HepG2 (cell line): Measurements from ENCODE around the gene DOK1. TPM values are rescaled to one million over a fixed set of nuclear protein-coding genes. Genes with fewer than 3 reads are reported as not detected.

Experiments
- ERF ChIP-seq: IDR thresholded peaks from 2 replicates; pipeline ENCODE4 v1.6.1; 2018; ENCODE audit warnings: missing biosample characterization, missing genetic modification reagents
- KAT8 ChIP-seq: IDR thresholded peaks from 2 replicates; pipeline ENCODE4 v1.6.1; 2016; ENCODE audit warnings: missing genetic modification reagents, missing compliant biosample characterization
- MAFG ChIP-seq: sonication (generic); formaldehyde crosslinking; IDR thresholded peaks from 2 replicates; pipeline ENCODE4 v1.5.1; 2020; ENCODE audit warnings: mild to moderate bottlenecking, missing genetic modification reagents
- MED13 ChIP-seq: sonication (generic); formaldehyde crosslinking; IDR thresholded peaks from 2 replicates; pipeline ENCODE4 v1.5.0; 2020; ENCODE audit warnings: missing genetic modification reagents
- TAF15 ChIP-seq: fragments of 200-400 bp; formaldehyde crosslinking; IDR thresholded peaks from one replicate; pipeline ENCODE4 v1.6.1; 2018; ENCODE audit warnings: mild to moderate bottlenecking, low read depth, low read length; ENCODE audit not compliant: poor library complexity, severe bottlenecking
- WIZ ChIP-seq: sonication (generic); formaldehyde crosslinking; IDR thresholded peaks from 2 replicates; pipeline ENCODE4 v1.5.1; 2020; ENCODE audit warnings: mild to moderate bottlenecking, missing genetic modification reagents
- ZBTB20 ChIP-seq: sonication (generic); formaldehyde crosslinking; IDR thresholded peaks from 2 replicates; pipeline ENCODE4 v1.8.1; 2023; ENCODE audit warnings: missing genetic modification reagents, low read depth, mild to moderate bottlenecking, borderline replicate concordance
- ZNF446 ChIP-seq: sonication (generic); formaldehyde crosslinking; IDR thresholded peaks from 2 replicates; pipeline ENCODE4 v1.5.0; 2020; ENCODE audit warnings: mild to moderate bottlenecking, missing genetic modification reagents
- ZNF562 ChIP-seq: sonication (generic); formaldehyde crosslinking; IDR thresholded peaks from 2 replicates; pipeline ENCODE4 v1.8.0; 2022; ENCODE audit warnings: missing genetic modification reagents, borderline replicate concordance
- ZNF816 ChIP-seq: sonication (generic); formaldehyde crosslinking; IDR thresholded peaks from 2 replicates; pipeline ENCODE4 v1.8.0; 2022; ENCODE audit warnings: missing genetic modification reagents, mild to moderate bottlenecking, borderline replicate concordance
- polyA plus RNA-seq, 8 experiments: library from polyadenylated mRNA; depleted of rRNA in 3 of 8; stranded (reverse) in 7 of 8; unstranded in 1 of 8; fragments of >200 nt; fragmentation: Illumina TruSeq in 4 of 8; extraction: Trizol in 4 of 8; gene quantifications; 2 replicates each; pipeline versions ENCODE4 v1.2.1 to v1.2.3, GENCODE V29; 2011 to 2016; ENCODE audit warnings: low read depth in 4 of 8, missing spikeins in 1 of 8, mixed read lengths in 1 of 8; ENCODE audit not compliant: insufficient read depth in 1 of 8
- total RNA-seq, 5 experiments: library from RNA; depleted of rRNA; stranded (reverse); fragments of >200 nt; fragmentation: Illumina TruSeq; extraction: Trizol; gene quantifications; 2 replicates each; pipeline ENCODE4 v1.2.3, GENCODE V29; 2016; ENCODE audit warnings: low read depth in 1 of 5
- TF ChIP-seq, protein P1 (sequence below): sonication (generic); formaldehyde crosslinking; IDR thresholded peaks from 2 replicates; pipeline ENCODE4 v1.4.0; 2020; ENCODE audit warnings: missing genetic modification reagents
- TF ChIP-seq, protein P2 (sequence below): IDR thresholded peaks from 2 replicates; pipeline ENCODE4 v1.6.1; 2016; ENCODE audit warnings: missing compliant biosample characterization, missing genetic modification reagents, borderline replicate concordance
- TF ChIP-seq, protein P3 (sequence below), 2 experiments: sonication (generic) in 1 of 2; formaldehyde crosslinking in 1 of 2; IDR thresholded peaks; 2 replicates each; pipeline versions ENCODE4 v1.4.0 to v1.6.1; 2016 to 2020; ENCODE audit warnings: borderline replicate concordance in 1 of 2, low read depth in 1 of 2, mild to moderate bottlenecking in 1 of 2, missing genetic modification reagents in 1 of 2
- TF ChIP-seq, protein P4 (sequence below): sonication (generic); formaldehyde crosslinking; IDR thresholded peaks from 2 replicates; pipeline ENCODE4 v1.8.0; 2022; ENCODE audit warnings: missing genetic modification reagents, mild to moderate bottlenecking, moderate library complexity, borderline replicate concordance
- TF ChIP-seq, protein P5 (sequence below): sonication (generic); formaldehyde crosslinking; IDR thresholded peaks from 2 replicates; pipeline ENCODE4 v1.5.1; 2020; ENCODE audit warnings: mild to moderate bottlenecking, missing genetic modification reagents, borderline replicate concordance

The DOK1 gene
- total and polyA plus RNA-seq, 2 of the 13 experiments (the other 11 are each of a cell fraction or from before 2014, with no cell fraction given) = 0.53 to 0.74 TPM

DNA sequence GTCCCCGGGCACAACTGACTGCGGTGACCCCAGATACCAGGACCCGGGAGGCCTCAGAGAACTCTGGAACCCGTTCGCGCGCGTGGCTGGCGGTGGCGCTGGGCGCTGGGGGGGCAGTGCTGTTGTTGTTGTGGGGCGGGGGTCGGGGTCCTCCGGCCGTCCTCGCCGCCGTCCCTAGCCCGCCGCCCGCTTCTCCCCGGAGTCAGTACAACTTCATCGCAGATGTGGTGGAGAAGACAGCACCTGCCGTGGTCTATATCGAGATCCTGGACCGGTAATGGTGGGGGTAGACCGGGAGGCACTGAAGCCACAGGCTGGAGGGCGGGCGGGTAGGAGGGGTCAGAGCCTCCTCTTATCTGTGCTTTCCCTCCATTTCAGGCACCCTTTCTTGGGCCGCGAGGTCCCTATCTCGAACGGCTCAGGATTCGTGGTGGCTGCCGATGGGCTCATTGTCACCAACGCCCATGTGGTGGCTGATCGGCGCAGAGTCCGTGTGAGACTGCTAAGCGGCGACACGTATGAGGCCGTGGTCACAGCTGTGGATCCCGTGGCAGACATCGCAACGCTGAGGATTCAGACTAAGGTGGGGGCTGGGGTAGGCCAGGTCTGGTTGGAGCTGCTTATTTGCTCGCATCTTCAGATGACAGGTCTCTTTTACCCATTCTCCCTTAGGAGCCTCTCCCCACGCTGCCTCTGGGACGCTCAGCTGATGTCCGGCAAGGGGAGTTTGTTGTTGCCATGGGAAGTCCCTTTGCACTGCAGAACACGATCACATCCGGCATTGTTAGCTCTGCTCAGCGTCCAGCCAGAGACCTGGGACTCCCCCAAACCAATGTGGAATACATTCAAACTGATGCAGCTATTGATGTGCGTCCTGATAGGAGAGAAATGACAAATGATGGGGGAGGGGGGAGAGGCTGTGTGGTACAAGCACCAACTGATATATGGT, 24.0 kb upstream of the DOK1 start (continued):
- TF ChIP-seq, protein P1, sequence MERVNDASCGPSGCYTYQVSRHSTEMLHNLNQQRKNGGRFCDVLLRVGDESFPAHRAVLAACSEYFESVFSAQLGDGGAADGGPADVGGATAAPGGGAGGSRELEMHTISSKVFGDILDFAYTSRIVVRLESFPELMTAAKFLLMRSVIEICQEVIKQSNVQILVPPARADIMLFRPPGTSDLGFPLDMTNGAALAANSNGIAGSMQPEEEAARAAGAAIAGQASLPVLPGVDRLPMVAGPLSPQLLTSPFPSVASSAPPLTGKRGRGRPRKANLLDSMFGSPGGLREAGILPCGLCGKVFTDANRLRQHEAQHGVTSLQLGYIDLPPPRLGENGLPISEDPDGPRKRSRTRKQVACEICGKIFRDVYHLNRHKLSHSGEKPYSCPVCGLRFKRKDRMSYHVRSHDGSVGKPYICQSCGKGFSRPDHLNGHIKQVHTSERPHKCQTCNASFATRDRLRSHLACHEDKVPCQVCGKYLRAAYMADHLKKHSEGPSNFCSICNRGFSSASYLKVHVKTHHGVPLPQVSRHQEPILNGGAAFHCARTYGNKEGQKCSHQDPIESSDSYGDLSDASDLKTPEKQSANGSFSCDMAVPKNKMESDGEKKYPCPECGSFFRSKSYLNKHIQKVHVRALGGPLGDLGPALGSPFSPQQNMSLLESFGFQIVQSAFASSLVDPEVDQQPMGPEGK = no peak
- no peak for TF ChIP-seq ERF
- no peak for TF ChIP-seq WIZ (CRISPR knock-in tag)
- TF ChIP-seq ZBTB20 (CRISPR knock-in tag) = 0 out of 2 replicates have a peak, but pooled peaks have one; percentile 39
- peak; percentile 15; the same call in 1 of the 2 replicates for TF ChIP-seq ZNF816
- TF ChIP-seq, protein P2, sequence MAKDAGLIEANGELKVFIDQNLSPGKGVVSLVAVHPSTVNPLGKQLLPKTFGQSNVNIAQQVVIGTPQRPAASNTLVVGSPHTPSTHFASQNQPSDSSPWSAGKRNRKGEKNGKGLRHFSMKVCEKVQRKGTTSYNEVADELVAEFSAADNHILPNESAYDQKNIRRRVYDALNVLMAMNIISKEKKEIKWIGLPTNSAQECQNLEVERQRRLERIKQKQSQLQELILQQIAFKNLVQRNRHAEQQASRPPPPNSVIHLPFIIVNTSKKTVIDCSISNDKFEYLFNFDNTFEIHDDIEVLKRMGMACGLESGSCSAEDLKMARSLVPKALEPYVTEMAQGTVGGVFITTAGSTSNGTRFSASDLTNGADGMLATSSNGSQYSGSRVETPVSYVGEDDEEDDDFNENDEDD = peak; percentile 45; the same call in 1 of the 2 replicates
- no peak for TF ChIP-seq KAT8 (CRISPR knock-in tag)
- TF ChIP-seq ZNF446 (CRISPR knock-in tag) = 0 out of 2 replicates have a peak, but pooled peaks have one; percentile 30
- no peak for TF ChIP-seq MAFG (CRISPR knock-in tag)
- no peak for TF ChIP-seq ZNF562 (CRISPR knock-in tag)
- TF ChIP-seq MED13 (CRISPR knock-in tag) = no peak
- TF ChIP-seq, protein P3, sequence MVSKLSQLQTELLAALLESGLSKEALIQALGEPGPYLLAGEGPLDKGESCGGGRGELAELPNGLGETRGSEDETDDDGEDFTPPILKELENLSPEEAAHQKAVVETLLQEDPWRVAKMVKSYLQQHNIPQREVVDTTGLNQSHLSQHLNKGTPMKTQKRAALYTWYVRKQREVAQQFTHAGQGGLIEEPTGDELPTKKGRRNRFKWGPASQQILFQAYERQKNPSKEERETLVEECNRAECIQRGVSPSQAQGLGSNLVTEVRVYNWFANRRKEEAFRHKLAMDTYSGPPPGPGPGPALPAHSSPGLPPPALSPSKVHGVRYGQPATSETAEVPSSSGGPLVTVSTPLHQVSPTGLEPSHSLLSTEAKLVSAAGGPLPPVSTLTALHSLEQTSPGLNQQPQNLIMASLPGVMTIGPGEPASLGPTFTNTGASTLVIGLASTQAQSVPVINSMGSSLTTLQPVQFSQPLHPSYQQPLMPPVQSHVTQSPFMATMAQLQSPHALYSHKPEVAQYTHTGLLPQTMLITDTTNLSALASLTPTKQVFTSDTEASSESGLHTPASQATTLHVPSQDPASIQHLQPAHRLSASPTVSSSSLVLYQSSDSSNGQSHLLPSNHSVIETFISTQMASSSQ (IDR thresholded peaks at IDR 0.05; ENCODE audit: low read depth) = no peak
- TF ChIP-seq, protein P3 (CRISPR knock-in tag; IDR thresholded peaks at IDR 0.05; ENCODE audit: borderline replicate concordance) = no peak
- TF ChIP-seq TAF15 = peak; percentile 12
- TF ChIP-seq, protein P4, sequence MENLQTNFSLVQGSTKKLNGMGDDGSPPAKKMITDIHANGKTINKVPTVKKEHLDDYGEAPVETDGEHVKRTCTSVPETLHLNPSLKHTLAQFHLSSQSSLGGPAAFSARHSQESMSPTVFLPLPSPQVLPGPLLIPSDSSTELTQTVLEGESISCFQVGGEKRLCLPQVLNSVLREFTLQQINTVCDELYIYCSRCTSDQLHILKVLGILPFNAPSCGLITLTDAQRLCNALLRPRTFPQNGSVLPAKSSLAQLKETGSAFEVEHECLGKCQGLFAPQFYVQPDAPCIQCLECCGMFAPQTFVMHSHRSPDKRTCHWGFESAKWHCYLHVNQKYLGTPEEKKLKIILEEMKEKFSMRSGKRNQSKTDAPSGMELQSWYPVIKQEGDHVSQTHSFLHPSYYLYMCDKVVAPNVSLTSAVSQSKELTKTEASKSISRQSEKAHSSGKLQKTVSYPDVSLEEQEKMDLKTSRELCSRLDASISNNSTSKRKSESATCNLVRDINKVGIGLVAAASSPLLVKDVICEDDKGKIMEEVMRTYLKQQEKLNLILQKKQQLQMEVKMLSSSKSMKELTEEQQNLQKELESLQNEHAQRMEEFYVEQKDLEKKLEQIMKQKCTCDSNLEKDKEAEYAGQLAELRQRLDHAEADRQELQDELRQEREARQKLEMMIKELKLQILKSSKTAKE (CRISPR knock-in tag) = 0 out of 2 replicates have a peak, but pooled peaks have one; percentile 31
- TF ChIP-seq, protein P5, sequence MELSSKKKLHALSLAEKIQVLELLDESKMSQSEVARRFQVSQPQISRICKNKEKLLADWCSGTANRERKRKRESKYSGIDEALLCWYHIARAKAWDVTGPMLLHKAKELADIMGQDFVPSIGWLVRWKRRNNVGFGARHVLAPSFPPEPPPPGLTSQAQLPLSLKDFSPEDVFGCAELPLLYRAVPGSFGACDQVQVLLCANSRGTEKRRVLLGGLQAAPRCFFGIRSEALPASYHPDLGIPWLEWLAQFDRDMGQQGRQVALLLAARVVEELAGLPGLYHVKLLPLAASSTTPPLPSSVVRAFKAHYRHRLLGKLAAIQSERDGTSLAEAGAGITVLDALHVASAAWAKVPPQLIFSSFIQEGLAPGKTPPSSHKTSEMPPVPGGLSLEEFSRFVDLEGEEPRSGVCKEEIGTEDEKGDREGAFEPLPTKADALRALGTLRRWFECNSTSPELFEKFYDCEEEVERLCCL (CRISPR knock-in tag) = no peak
